HepG2 (cell line): ENCODE measurements around the gene EHD1. TPM values are rescaled to one million over a fixed set of nuclear protein-coding genes. Genes with fewer than 3 reads are reported as not detected.

Experiments
- AKNA ChIP-seq: sonication (generic); formaldehyde crosslinking; IDR thresholded peaks from 2 replicates; pipeline ENCODE4 v1.4.0; 2020; ENCODE audit warnings: missing genetic modification reagents, borderline replicate concordance
- CC2D1A ChIP-seq: sonication (generic); formaldehyde crosslinking; IDR thresholded peaks from 2 replicates; pipeline ENCODE4 v1.8.1; 2023; ENCODE audit warnings: mild to moderate bottlenecking, missing genetic modification reagents
- EP300 ChIP-seq, 3 experiments: sonication (generic) in 1 of 3; formaldehyde crosslinking in 1 of 3; IDR thresholded peaks; 2 replicates each; pipeline versions ENCODE4 v1.5.1 to v1.6.1; 2011 to 2020; ENCODE audit warnings: low read depth in 2 of 3, low read length in 2 of 3, borderline replicate concordance in 1 of 3, improper control_type of control experiment in 1 of 3, mild to moderate bottlenecking in 1 of 3, missing genetic modification reagents in 1 of 3, moderate library complexity in 1 of 3
- ETV5 ChIP-seq: IDR thresholded peaks from 2 replicates; pipeline ENCODE4 v1.6.1; 2018; ENCODE audit warnings: missing biosample characterization, missing genetic modification reagents, inconsistent platforms, borderline replicate concordance
- MTA1 ChIP-seq: sonication (generic); formaldehyde crosslinking; IDR thresholded peaks from 2 replicates; pipeline ENCODE4 v1.4.0; 2020; ENCODE audit warnings: missing genetic modification reagents, mild to moderate bottlenecking, borderline replicate concordance
- NCOA1 ChIP-seq: sonication (generic); formaldehyde crosslinking; IDR thresholded peaks from 2 replicates; pipeline ENCODE4 v1.9.0; 2021; ENCODE audit warnings: missing genetic modification reagents
- RFXANK ChIP-seq: IDR thresholded peaks from 2 replicates; pipeline ENCODE4 v1.6.1; 2016
- YY1 ChIP-seq: IDR thresholded peaks from 2 replicates; pipeline ENCODE4 v1.6.1; 2011; ENCODE audit warnings: low read length, low read depth, moderate library complexity, mild to moderate bottlenecking; ENCODE audit not compliant: insufficient read depth, insufficient replicate concordance
- ZBTB39 ChIP-seq: sonication (generic); formaldehyde crosslinking; IDR thresholded peaks from 2 replicates; pipeline ENCODE4 v1.5.0; 2020; ENCODE audit warnings: missing genetic modification reagents
- ZNF567 ChIP-seq: sonication (generic); formaldehyde crosslinking; IDR thresholded peaks from 2 replicates; pipeline ENCODE4 v1.8.1; 2023; ENCODE audit warnings: mild to moderate bottlenecking, missing genetic modification reagents, borderline replicate concordance
- ZNF614 ChIP-seq: IDR thresholded peaks from 2 replicates; pipeline ENCODE4 v1.6.1; 2018; ENCODE audit warnings: missing biosample characterization, missing genetic modification reagents, inconsistent platforms, borderline replicate concordance
- ZNF709 ChIP-seq: sonication (generic); formaldehyde crosslinking; IDR thresholded peaks from 2 replicates; pipeline ENCODE4 v1.5.0; 2020; ENCODE audit warnings: mild to moderate bottlenecking, missing genetic modification reagents
- polyA plus RNA-seq, 8 experiments: library from polyadenylated mRNA; depleted of rRNA in 3 of 8; stranded (reverse) in 7 of 8; unstranded in 1 of 8; fragments of >200 nt; fragmentation: Illumina TruSeq in 4 of 8; extraction: Trizol in 4 of 8; gene quantifications; 2 replicates each; pipeline versions ENCODE4 v1.2.1 to v1.2.3, GENCODE V29; 2011 to 2016; ENCODE audit warnings: low read depth in 4 of 8, missing spikeins in 1 of 8, mixed read lengths in 1 of 8; ENCODE audit not compliant: insufficient read depth in 1 of 8
- total RNA-seq, 5 experiments: library from RNA; depleted of rRNA; stranded (reverse); fragments of >200 nt; fragmentation: Illumina TruSeq; extraction: Trizol; gene quantifications; 2 replicates each; pipeline ENCODE4 v1.2.3, GENCODE V29; 2016; ENCODE audit warnings: low read depth in 1 of 5
- TF ChIP-seq, protein P1 (sequence below): sonication (generic); formaldehyde crosslinking; IDR thresholded peaks from 2 replicates; pipeline ENCODE4 v1.9.0; 2021; ENCODE audit warnings: missing genetic modification reagents, mild to moderate bottlenecking, borderline replicate concordance
- TF ChIP-seq, protein P2 (sequence below): sonication (generic); formaldehyde crosslinking; IDR thresholded peaks from 2 replicates; pipeline ENCODE4 v1.4.0; 2020; ENCODE audit warnings: missing genetic modification reagents, borderline replicate concordance

The EHD1 gene
- total and polyA plus RNA-seq, 2 of the 13 experiments (the other 11 are each of a cell fraction or from before 2014, with no cell fraction given) = 23.6 to 26.6 TPM

GRCh38 chr11:64893194-64894069, 15.0 kb upstream of the EHD1 start (continued):
- TF ChIP-seq MTA1 (CRISPR knock-in tag) = peak; percentile 74; the same call in 1 of the 2 replicates
- TF ChIP-seq, protein P1, sequence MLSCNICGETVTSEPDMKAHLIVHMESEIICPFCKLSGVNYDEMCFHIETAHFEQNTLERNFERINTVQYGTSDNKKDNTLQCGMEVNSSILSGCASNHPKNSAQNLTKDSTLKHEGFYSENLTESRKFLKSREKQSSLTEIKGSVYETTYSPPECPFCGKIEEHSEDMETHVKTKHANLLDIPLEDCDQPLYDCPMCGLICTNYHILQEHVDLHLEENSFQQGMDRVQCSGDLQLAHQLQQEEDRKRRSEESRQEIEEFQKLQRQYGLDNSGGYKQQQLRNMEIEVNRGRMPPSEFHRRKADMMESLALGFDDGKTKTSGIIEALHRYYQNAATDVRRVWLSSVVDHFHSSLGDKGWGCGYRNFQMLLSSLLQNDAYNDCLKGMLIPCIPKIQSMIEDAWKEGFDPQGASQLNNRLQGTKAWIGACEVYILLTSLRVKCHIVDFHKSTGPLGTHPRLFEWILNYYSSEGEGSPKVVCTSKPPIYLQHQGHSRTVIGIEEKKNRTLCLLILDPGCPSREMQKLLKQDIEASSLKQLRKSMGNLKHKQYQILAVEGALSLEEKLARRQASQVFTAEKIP (CRISPR knock-in tag) = no peak
- peak in 1 of 2 experiments; percentile 57; a peak in 1 of 4 replicates for TF ChIP-seq EP300 (IDR thresholded peaks at IDR 0.05; ENCODE audit: low read depth in 2 of 2, low read length in 2 of 2)
- TF ChIP-seq EP300 (CRISPR knock-in tag; IDR thresholded peaks at IDR 0.05; ENCODE audit: borderline replicate concordance) = peak; percentile 25; the same call in 1 of the 2 replicates
- no peak for TF ChIP-seq YY1
- no peak; the same call in 1 of the 2 replicates for TF ChIP-seq ZNF567 (CRISPR knock-in tag)
- TF ChIP-seq, protein P2, sequence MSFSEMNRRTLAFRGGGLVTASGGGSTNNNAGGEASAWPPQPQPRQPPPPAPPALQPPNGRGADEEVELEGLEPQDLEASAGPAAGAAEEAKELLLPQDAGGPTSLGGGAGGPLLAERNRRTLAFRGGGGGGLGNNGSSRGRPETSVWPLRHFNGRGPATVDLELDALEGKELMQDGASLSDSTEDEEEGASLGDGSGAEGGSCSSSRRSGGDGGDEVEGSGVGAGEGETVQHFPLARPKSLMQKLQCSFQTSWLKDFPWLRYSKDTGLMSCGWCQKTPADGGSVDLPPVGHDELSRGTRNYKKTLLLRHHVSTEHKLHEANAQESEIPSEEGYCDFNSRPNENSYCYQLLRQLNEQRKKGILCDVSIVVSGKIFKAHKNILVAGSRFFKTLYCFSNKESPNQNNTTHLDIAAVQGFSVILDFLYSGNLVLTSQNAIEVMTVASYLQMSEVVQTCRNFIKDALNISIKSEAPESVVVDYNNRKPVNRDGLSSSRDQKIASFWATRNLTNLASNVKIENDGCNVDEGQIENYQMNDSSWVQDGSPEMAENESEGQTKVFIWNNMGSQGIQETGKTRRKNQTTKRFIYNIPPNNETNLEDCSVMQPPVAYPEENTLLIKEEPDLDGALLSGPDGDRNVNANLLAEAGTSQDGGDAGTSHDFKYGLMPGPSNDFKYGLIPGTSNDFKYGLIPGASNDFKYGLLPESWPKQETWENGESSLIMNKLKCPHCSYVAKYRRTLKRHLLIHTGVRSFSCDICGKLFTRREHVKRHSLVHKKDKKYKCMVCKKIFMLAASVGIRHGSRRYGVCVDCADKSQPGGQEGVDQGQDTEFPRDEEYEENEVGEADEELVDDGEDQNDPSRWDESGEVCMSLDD (CRISPR knock-in tag) = no peak
- no peak for TF ChIP-seq CC2D1A (CRISPR knock-in tag)
- TF ChIP-seq ZNF614 (CRISPR knock-in tag) = peak; percentile 47; the same call in 1 of the 2 replicates
- 0 out of 2 replicates have a peak, but pooled peaks have one; percentile 29 for TF ChIP-seq RFXANK (CRISPR knock-in tag)
- TF ChIP-seq AKNA (CRISPR knock-in tag) = no peak
- 0 out of 2 replicates have a peak, but pooled peaks have one; percentile 57 for TF ChIP-seq ZBTB39 (CRISPR knock-in tag)
- peak; percentile 92 for TF ChIP-seq ETV5 (CRISPR knock-in tag)
- peak; percentile 87; the same call in 1 of the 2 replicates for TF ChIP-seq ZNF709
- TF ChIP-seq NCOA1 = peak; percentile 85; the same call in 1 of the 2 replicates
